ENCODE measurements around the gene MICB. TPM values are rescaled to one million over a fixed set of nuclear protein-coding genes. Genes with fewer than 3 reads are reported as not detected.

MICB gene
- total RNA-seq, 4 donors from 2014 or later, result 2.3 to 9.3 (median 3.8) TPM

- no peak for TF ChIP-seq CTCF (IDR thresholded peaks at IDR 0.05; ENCODE audit: low read depth)
Measured at GRCh38 chr6:31529329-31530150, 31.6 kb downstream of the MICB start.

GRCh38 chr6:31530659-31531058, 32.7 kb downstream of the MICB start:
- no peak for TF ChIP-seq CTCF (IDR thresholded peaks at IDR 0.05; ENCODE audit: low read depth)

GRCh38 chr6:31531162-31531561, 33.2 kb downstream of the MICB start:
- TF ChIP-seq CTCF (IDR thresholded peaks at IDR 0.05; ENCODE audit: low read depth), result no peak

- TF ChIP-seq CTCF (IDR thresholded peaks at IDR 0.05; ENCODE audit: low read depth), result no peak
Measured at GRCh38 chr6:31531771-31532643, 34.1 kb downstream of the MICB start.

GRCh38 chr6:31532644-31533454, 34.9 kb downstream of the MICB start:
- TF ChIP-seq CTCF (IDR thresholded peaks at IDR 0.05; ENCODE audit: low read depth), result no peak

GRCh38 chr6:31533455-31533841, 35.5 kb downstream of the MICB start:
- no peak for TF ChIP-seq CTCF (IDR thresholded peaks at IDR 0.05; ENCODE audit: low read depth)

Data from subcutaneous adipose tissue (tissue), 4 donors.